Esophagus muscularis mucosa (tissue), 4 donors: ENCODE results near the gene GSE1. TPM values are rescaled to one million over a fixed set of nuclear protein-coding genes. Genes with fewer than 3 reads are reported as not detected.
A peak's percentile ranks its signal among the peaks of the same experiment; 100 is the strongest.

ENCODE experiments used
- DNase-seq: peaks from one replicate; pipeline ENCODE4 v3.0.0-alpha.2; 2017; ENCODE audit errors: extremely low spot score
- H3K27ac ChIP-seq, 4 donors: fragments of 200-600 bp; sonication (generic); replicated peaks in 1 of 4; 1 replicate in 3 of 4; 2 replicates in 1 of 4; pipeline ENCODE4 v1.5.1; 2016 to 2019; ENCODE audit warnings: mild to moderate bottlenecking in 1 of 4
- H3K27me3 ChIP-seq, 4 donors: fragments of 200-600 bp; sonication (generic); one replicate each; pipeline versions ENCODE4 v1.5.1 to v1.6.0; 2016 to 2019
- H3K36me3 ChIP-seq, 4 donors: fragments of 200-600 bp; sonication (generic); one replicate each; pipeline ENCODE4 v1.5.1; 2016 to 2019
- H3K4me1 ChIP-seq, 4 donors: fragments of 200-600 bp; sonication (generic); one replicate each; pipeline ENCODE4 v1.5.1; 2016 to 2019
- H3K4me3 ChIP-seq, 4 donors: fragments of 200-600 bp; sonication (generic); 1 replicate in 2 of 4; 2 replicates in 2 of 4; pipeline ENCODE4 v1.5.1; 2016 to 2019; ENCODE audit warnings: mild to moderate bottlenecking in 4 of 4, moderate library complexity in 1 of 4
- H3K9me3 ChIP-seq, 4 donors: fragments of 200-600 bp; sonication (generic); 1 replicate in 3 of 4; 2 replicates in 1 of 4; pipeline ENCODE4 v1.5.1; 2016 to 2019
- EP300 ChIP-seq: sonication (generic); formaldehyde crosslinking; IDR thresholded peaks from one replicate; pipeline ENCODE4 v1.6.1; 2017; ENCODE audit warnings: antibody characterized with exemption
- POLR2A ChIP-seq: fragments of 450-650 bp; IDR thresholded peaks from one replicate; pipeline ENCODE4 v1.6.1; 2017; ENCODE audit warnings: antibody characterized with exemption, moderate library complexity, mild to moderate bottlenecking, low read depth
- POLR2AphosphoS5 ChIP-seq, 2 donors: sonication (generic); formaldehyde crosslinking; IDR thresholded peaks; one replicate each; pipeline ENCODE4 v1.6.1; 2017; ENCODE audit warnings: antibody characterized with exemption in 2 of 2
- WGBS: methylation state at CpG from one replicate; pipeline ENCODE4 v1.1.5; 2018; 5-methylcytosine and 5-hydroxymethylcytosine counted together
- intact Hi-C: fragments of 100-400 bp; cut with DNase I; formaldehyde crosslinking; loops from one replicate; pipeline ENCODE4 v1.15.1; 2023
- total RNA-seq, 4 donors: library from RNA; depleted of rRNA; stranded (reverse); fragments of >200 nt; gene quantifications; one replicate each; pipeline versions ENCODE4 v1.1.0 to v1.2.1, GENCODE V29; 2016
- TF ChIP-seq, protein P1 (sequence below), 3 experiments: fragments of 200-600 bp in 2 of 3; fragments of 450-650 bp in 1 of 3; sonication (generic) in 2 of 3; IDR thresholded peaks; one replicate each; pipeline ENCODE4 v1.5.1; 2017 to 2019; ENCODE audit warnings: antibody characterized with exemption in 3 of 3, mild to moderate bottlenecking in 2 of 3, moderate library complexity in 1 of 3

The GSE1 gene
- total RNA-seq, 4 donors from 2014 or later, result 45.4 to 79.4 (median 49.5) TPM

GRCh38 chr16:85625485-85626117, 12.5 kb downstream of the GSE1 start:
- Histone ChIP-seq H3K27ac (no peak overlapping the region), H3K9me3 (peaks cover 0 to 11% (median 3%) of the 10 kb centered on the region in 4 donors), H3K36me3 (peaks cover 0 to 3% (median 1%) of the 10 kb centered on the region in 4 donors), H3K4me1 (peaks cover 33 to 47% (median 38%) of the 10 kb centered on the region in 4 donors), H3K27me3 (no peaks in the 10 kb centered on the region), H3K4me3 (no peak overlapping the region)
- 95% methylated on average over 12 of the region's 18 CpGs for WGBS
- TF ChIP-seq, protein P1, sequence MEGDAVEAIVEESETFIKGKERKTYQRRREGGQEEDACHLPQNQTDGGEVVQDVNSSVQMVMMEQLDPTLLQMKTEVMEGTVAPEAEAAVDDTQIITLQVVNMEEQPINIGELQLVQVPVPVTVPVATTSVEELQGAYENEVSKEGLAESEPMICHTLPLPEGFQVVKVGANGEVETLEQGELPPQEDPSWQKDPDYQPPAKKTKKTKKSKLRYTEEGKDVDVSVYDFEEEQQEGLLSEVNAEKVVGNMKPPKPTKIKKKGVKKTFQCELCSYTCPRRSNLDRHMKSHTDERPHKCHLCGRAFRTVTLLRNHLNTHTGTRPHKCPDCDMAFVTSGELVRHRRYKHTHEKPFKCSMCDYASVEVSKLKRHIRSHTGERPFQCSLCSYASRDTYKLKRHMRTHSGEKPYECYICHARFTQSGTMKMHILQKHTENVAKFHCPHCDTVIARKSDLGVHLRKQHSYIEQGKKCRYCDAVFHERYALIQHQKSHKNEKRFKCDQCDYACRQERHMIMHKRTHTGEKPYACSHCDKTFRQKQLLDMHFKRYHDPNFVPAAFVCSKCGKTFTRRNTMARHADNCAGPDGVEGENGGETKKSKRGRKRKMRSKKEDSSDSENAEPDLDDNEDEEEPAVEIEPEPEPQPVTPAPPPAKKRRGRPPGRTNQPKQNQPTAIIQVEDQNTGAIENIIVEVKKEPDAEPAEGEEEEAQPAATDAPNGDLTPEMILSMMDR (IDR thresholded peaks at IDR 0.05), result no peak
- TF ChIP-seq POLR2A, result no peak
- TF ChIP-seq EP300, result no peak
- TF ChIP-seq POLR2AphosphoS5 (IDR thresholded peaks at IDR 0.05), result no peak
- DNase-seq, result no peak
- intact Hi-C loops, result no loop called here

DNA sequence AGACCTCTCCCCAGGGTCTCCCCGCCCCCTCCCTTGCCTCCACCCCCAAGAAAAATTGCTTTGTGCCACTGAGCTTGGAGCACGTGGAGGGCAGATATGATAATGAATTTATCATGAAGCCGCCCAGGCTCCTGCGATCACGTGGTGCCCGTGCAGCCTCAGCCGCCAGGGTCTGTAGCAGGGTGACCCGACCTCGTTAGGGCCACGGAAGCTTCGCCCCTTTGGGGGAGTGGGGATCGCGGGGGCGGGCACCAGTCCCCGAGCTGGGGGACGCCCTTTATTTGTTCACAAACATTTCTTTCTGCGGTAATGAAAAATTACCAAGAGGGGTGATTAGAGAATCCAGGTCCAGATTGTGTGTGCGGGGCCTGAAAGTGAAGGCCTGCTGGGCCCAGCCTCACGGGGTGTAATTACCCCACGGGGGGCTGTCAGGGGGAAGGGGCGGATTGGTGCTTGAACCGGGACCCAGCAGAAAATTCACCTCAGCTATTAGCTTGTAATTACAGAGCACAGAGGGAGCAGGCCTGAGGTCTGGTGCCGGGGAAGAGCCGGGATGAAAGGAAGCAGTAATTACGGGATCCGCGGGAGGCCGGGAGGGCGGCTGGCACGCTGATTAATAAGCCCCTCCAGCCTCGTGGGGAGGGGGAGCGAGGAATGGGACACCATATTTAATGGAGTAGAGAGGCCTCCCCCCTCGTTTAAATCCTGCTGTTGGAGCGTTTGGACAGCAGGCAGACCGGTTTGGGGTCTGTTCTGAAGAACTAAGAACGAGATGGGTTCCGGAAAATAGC, 13.3 kb downstream of the GSE1 start:
- no peak for TF ChIP-seq EP300
- TF ChIP-seq POLR2A, result no peak
- TF ChIP-seq POLR2AphosphoS5 (IDR thresholded peaks at IDR 0.05), result no peak
- TF ChIP-seq, protein P1 (IDR thresholded peaks at IDR 0.05), result no peak
- Histone ChIP-seq H3K36me3 (peaks cover 0 to 3% (median 0%) of the 10 kb centered on the region in 4 donors), H3K9me3 (peaks cover 0 to 11% (median 3%) of the 10 kb centered on the region in 4 donors), H3K4me1 (peaks cover 33 to 49% (median 38%) of the 10 kb centered on the region in 4 donors), H3K4me3 (no peak overlapping the region), H3K27ac (no peak overlapping the region), H3K27me3 (no peaks in the 10 kb centered on the region)
- WGBS, result 65% methylated on average over 36 of the region's 37 CpGs
- intact Hi-C loops, result no loop called here
- no peak for DNase-seq

- Histone ChIP-seq H3K9me3 (peaks cover 0 to 11% (median 3%) of the 10 kb centered on the region in 4 donors), H3K4me1 (peaks cover 33 to 56% (median 40%) of the 10 kb centered on the region in 4 donors), H3K27ac (no peak overlapping the region), H3K27me3 (no peaks in the 10 kb centered on the region), H3K4me3 (no peak overlapping the region), H3K36me3 (peaks cover 0 to 3% (median 0%) of the 10 kb centered on the region in 4 donors)
- TF ChIP-seq POLR2AphosphoS5 (IDR thresholded peaks at IDR 0.05) (no peak), EP300 (no peak), POLR2A (no peak)
- TF ChIP-seq, protein P1 (IDR thresholded peaks at IDR 0.05), result no peak
- 42% methylated on average over 6 of the region's 8 CpGs for WGBS
- intact Hi-C loops, result no loop called here
- no peak for DNase-seq
Observed at GRCh38 chr16:85627089-85627488, 14.0 kb downstream of the GSE1 start.

DNA sequence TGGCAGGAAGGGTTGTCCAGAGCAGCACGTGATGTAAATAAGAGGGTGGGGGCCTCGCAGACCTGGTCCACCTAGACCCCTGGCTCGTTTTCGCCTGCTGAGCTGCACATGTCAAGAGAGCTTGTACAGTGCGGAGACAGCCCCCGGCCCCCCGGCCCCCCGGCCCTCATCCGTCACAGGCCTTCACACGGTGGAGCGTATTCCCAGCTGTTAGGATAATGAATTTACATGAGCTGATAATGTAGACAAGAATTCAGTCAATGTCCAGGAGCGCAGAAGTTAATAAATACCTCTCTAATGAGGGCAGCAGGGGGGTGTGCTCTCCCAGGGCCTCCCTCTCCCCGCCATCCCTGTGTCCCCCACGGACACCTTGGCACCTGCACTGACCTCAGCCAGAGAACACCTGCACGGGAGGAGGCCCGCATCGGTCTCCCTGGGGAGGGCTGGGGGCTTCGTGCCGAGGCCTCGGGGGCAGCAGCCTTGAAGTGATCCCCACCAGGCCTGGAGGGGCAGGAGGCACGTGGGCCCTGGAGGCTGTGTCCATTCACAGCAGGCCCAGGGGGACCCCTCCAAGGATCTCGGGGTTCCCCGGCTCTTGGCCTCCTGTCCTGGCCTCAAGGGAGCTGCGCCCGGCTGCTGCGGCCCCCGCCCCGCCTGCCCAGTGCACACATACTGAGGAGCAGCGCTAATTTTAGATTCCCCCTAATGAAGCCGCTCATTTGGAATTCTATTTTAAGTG, 14.6 kb downstream of the GSE1 start:
- TF ChIP-seq, protein P1 (IDR thresholded peaks at IDR 0.05), result no peak
- TF ChIP-seq POLR2AphosphoS5 (IDR thresholded peaks at IDR 0.05) (no peak), EP300 (no peak), POLR2A (no peak)
- H3K4me3 ChIP-seq, result peak overlapping the region in 1 of 4 donors; percentile 13
- H3K9me3 ChIP-seq, result peaks cover 0 to 11% (median 3%) of the 10 kb centered on the region in 4 donors
- no peak for DNase-seq
- H3K27ac ChIP-seq, result peak overlapping the region in 3 of 4 donors; percentile 15 to 45 (median 37)
- no peaks in the 10 kb centered on the region for H3K27me3 ChIP-seq
- 54% methylated on average over 17 of the region's 30 CpGs for WGBS
- intact Hi-C loops, result no loop called here
- H3K36me3 ChIP-seq, result peaks cover 0 to 3% (median 0%) of the 10 kb centered on the region in 4 donors
- peaks cover 33 to 56% (median 42%) of the 10 kb centered on the region in 4 donors for H3K4me1 ChIP-seq
